Stimulated activated CD4-positive, alpha-beta T cell treated with anti-CD3 and anti-CD28 coated beads, Interleukin-15, amount 100 ng/mL, for 24 hours (primary cell): ENCODE data around the gene RIT2.

ENCODE experiments used
- DNase-seq: peaks from one replicate; pipeline ENCODE4 v3.0.0-alpha.2; 2020

RIT2 gene

GRCh38 chr18:43009674-43010073, 105.8 kb downstream of the RIT2 start:
- DNase-seq: no peak

- DNase-seq: no peak
Observed at GRCh38 chr18:43007365-43007764, 108.1 kb downstream of the RIT2 start.

GRCh38 chr18:43004421-43004820, 111.1 kb downstream of the RIT2 start:
- no peak for DNase-seq

GRCh38 chr18:43001821-43002220, 113.7 kb downstream of the RIT2 start:
- no peak for DNase-seq

- DNase-seq: no peak
Observed at GRCh38 chr18:42996824-42997223, 118.7 kb downstream of the RIT2 start.

- DNase-seq: no peak
Observed at GRCh38 chr18:42980426-42980825, 135.1 kb downstream of the RIT2 start.

GRCh38 chr18:42977982-42978637, 137.4 kb downstream of the RIT2 start:
- no peak for DNase-seq

GRCh38 chr18:42976869-42977590, 138.5 kb downstream of the RIT2 start:
- DNase-seq: no peak

GRCh38 chr18:42969366-42969765, 146.1 kb downstream of the RIT2 start:
- no peak for DNase-seq

- DNase-seq: no peak
Observed at GRCh38 chr18:42961298-42961697, 154.2 kb downstream of the RIT2 start.

- no peak for DNase-seq
Observed at GRCh38 chr18:42959528-42959927, 156.0 kb downstream of the RIT2 start.

GRCh38 chr18:42958353-42958752, 157.1 kb downstream of the RIT2 start:
- DNase-seq: no peak

GRCh38 chr18:42956287-42956686, 159.2 kb downstream of the RIT2 start:
- DNase-seq: no peak

- DNase-seq: no peak
Observed at GRCh38 chr18:42954887-42955286, 160.6 kb downstream of the RIT2 start.

- DNase-seq: no peak
Observed at GRCh38 chr18:42953306-42953705, 162.2 kb downstream of the RIT2 start.

GRCh38 chr18:42950732-42951131, 164.8 kb downstream of the RIT2 start:
- DNase-seq: no peak

GRCh38 chr18:42948831-42949230, 166.7 kb downstream of the RIT2 start:
- DNase-seq: no peak

GRCh38 chr18:42941860-42942259, 173.6 kb downstream of the RIT2 start:
- DNase-seq: no peak

GRCh38 chr18:42941021-42941420, 174.5 kb downstream of the RIT2 start:
- no peak for DNase-seq

GRCh38 chr18:42937436-42937835, 178.0 kb downstream of the RIT2 start:
- no peak for DNase-seq

GRCh38 chr18:42936289-42936688, 179.2 kb downstream of the RIT2 start:
- no peak for DNase-seq

GRCh38 chr18:42931491-42931890, 184.0 kb downstream of the RIT2 start:
- no peak for DNase-seq

- DNase-seq: no peak
Observed at GRCh38 chr18:42929857-42930256, 185.6 kb downstream of the RIT2 start.

- DNase-seq: no peak
Observed at GRCh38 chr18:42929181-42929580, 186.3 kb downstream of the RIT2 start.

GRCh38 chr18:42925036-42925435, 190.4 kb downstream of the RIT2 start:
- no peak for DNase-seq
